C4-2B (cell line): ENCODE measurements around the gene PLK5.

Experiments
- ZFX ChIP-seq: fragments of 450-650 bp; IDR thresholded peaks from 2 replicates; pipeline ENCODE4 v1.6.1; 2017
- TF ChIP-seq, protein P1 (sequence below): fragments of 450-650 bp; conservative IDR thresholded peaks from 2 replicates; pipeline ENCODE4 v1.5.1; 2017; ENCODE audit warnings: mild to moderate bottlenecking

DNA sequence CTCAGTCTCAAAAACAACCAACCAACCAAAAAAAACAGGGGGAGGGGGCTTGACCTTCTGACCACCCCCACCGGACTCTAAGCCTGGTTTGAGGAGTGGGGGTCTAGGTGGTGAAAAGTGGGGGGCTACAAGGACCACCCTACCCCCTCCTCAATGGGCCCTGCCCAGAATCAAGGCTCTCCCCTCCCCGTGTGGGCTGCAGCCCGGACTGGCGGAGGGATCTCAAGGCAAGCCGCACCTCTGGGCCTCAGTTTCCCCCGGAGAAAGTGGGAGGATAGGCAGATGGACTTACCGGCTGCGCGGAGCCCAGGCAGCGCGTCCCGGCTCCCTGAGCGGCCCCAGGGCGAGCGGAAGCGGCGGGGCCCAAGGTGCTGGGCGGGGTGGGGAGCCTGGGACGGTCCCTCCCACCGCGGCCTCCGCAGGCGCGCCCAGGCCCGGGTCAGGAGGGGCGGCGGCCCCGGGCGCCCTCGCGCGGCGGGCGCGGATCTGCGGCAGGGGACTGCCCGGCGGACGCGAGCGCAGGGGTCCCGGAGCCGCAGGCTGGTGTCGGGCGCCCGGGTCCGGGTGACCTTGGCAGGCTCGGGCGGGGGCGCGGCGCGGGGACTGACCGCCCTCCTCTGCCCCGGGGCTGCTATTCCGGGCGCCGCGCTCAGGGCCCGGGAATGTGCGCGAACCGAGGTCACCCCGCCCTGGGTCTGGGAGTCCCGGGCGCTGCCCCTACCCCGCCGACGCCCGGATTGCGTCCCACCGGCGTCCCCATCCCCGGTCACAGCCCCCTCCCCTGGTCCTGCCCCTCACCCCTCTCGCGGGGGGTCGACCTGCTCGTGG lies 11.0 kb upstream of the PLK5 start, which contains the start of gene ADAMTSL5:
- TF ChIP-seq, protein P1, sequence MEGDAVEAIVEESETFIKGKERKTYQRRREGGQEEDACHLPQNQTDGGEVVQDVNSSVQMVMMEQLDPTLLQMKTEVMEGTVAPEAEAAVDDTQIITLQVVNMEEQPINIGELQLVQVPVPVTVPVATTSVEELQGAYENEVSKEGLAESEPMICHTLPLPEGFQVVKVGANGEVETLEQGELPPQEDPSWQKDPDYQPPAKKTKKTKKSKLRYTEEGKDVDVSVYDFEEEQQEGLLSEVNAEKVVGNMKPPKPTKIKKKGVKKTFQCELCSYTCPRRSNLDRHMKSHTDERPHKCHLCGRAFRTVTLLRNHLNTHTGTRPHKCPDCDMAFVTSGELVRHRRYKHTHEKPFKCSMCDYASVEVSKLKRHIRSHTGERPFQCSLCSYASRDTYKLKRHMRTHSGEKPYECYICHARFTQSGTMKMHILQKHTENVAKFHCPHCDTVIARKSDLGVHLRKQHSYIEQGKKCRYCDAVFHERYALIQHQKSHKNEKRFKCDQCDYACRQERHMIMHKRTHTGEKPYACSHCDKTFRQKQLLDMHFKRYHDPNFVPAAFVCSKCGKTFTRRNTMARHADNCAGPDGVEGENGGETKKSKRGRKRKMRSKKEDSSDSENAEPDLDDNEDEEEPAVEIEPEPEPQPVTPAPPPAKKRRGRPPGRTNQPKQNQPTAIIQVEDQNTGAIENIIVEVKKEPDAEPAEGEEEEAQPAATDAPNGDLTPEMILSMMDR = no peak; the same call in 1 of the 2 replicates
- TF ChIP-seq ZFX = no peak
